HG03064 (cell line): Measurements from ENCODE around the gene OR1L6.

Source experiments
- ATAC-seq: cut with Tn5 transposase; IDR thresholded peaks from one replicate; pipeline ENCODE4 v1.9.1; 2021; ENCODE audit warnings: low read depth; ENCODE audit not compliant: unreplicated experiment

OR1L6 gene

GRCh38 chr9:122742003-122742402, at the start of gene OR1L6:
TSS of gene OR1L6 (plus strand) at chr9:122742303. CDS start at chr9:122749848, 7,545 bp downstream.
- no peak for ATAC-seq

DNA sequence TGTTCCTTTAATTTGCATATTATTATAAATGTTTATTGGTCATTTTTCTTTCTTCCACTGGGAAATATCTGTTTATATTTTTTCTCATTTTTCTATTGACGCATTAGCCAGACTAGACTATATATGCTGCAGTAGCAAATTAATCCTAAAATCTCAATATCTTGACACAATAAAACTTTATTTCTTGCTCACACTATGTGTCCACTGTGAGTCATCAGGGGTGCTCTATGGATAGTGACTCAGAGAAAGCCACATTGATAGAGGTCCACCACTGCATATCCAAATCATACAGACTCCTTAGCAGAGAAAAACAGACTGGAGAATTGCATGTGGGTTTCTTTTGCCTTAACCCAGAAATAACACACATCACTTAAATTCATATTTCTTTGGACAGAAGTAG, 46.4 kb upstream of the OR1L6 start:
- ATAC-seq: no peak

DNA sequence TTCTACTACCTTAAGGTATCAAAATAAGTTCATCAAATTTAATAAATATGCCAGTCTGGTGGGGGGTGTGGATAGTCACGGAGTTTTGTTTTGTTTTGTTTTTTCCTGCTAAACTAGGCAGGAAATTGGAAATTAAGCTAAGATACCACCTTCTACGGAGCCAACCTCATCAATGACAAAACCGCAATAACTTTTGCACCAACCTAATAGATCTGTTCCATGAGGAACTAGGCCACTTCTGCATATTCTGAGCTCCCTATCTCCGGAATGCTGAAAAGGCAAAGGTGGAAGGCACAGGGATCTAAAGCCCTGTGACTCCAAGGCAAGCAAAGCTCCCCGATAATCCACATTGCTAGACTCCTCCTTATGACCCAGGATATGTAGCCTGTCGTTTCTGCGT, 24.1 kb upstream of the OR1L6 start:
- no peak for ATAC-seq

- ATAC-seq: no peak
Measured at GRCh38 chr9:122719218-122719617, 22.9 kb upstream of the OR1L6 start.

GRCh38 chr9:122723690-122724089, 18.4 kb upstream of the OR1L6 start, which contains the start of gene OR1L4:
TSS of gene OR1L4 (plus strand) at chr9:122723990. CDS start at chr9:122723990, 0 bp downstream.
- ATAC-seq: no peak

- no peak for ATAC-seq
Measured at GRCh38 chr9:122754825-122755224, 12.7 kb downstream of the OR1L6 start.

GRCh38 chr9:122767817-122768216, 25.7 kb downstream of the OR1L6 start:
- ATAC-seq: no peak

DNA sequence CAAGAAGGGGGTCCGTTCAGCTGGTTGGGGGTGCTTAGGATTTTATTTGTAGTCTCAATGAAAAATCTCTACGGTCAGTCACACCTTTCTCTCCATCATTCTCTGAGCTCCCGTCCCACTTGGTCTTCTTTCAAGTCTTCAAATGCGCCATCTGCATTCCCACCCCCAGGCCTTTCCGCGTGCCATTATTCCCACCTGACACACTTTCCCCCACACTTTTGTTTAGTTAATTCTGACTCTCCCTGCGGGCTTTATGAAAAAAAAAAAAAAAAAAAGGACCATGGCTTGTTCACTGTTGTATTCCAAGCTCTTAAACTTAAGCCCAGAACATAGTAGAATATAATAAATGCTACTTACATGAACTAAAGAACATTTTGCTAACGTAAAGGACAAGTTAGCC, 34.9 kb downstream of the OR1L6 start:
- ATAC-seq: no peak

- no peak for ATAC-seq
Measured at GRCh38 chr9:122777935-122778627, 36.0 kb downstream of the OR1L6 start.

GRCh38 chr9:122779181-122779580, 37.1 kb downstream of the OR1L6 start:
- ATAC-seq: no peak

- ATAC-seq: no peak
Measured at GRCh38 chr9:122780026-122780425, 37.9 kb downstream of the OR1L6 start.

DNA sequence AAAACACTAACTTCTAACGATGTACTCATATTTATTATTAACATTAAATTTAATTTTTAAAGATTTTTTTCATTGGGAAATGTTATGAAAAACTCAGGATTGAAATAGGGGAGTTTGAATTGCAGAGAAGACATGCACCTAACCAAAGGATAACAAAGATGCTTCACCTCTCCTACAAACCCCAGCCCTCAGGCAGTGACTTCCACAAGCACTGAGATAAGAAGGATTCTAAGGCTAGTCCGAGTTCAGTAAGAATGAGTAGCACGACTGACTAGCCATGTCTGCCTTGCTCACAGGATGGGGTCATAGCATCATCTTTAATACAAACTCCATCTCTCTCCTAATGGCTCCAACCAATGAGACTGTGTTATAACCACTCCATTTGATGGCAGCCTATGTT, 39.6 kb downstream of the OR1L6 start:
- ATAC-seq: no peak

DNA sequence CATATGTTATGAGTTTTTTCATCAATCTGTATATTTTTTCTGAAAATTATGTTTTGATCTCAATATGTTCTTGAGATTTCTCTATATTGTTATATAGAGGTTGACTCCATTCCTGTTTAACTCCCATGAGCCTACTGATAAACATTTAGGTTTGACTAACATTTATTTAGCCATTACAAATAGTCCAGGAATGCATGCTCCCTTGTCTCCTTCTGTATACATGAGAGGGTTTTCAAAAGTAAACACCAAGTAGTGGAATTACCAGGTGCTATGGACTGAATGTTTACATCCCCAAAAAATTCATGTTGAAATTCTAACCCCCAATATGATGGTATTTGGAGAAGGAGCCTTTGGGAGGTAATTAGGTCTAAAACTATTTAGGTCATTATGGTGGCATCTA, 43.2 kb downstream of the OR1L6 start:
- ATAC-seq: no peak

DNA sequence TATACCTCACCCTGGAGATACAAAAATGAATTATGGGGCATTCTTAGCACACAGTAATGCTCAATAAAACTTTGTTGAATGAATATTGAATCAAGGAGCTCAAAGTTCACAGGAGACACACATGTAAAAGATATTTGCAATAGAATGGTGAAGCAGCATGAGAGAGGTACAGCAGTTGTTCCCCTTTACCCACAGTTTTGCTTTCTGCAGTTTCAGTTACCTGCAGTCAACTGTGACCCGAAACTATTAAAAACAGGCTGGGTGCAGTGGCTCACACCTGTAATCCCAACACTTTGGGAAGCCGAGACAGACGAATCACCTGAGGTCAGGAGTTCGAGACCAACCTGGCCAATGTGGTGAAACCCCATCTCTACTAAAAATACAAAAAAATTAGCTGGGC, 44.2 kb downstream of the OR1L6 start:
- ATAC-seq: no peak

GRCh38 chr9:122788831-122789230, 46.7 kb downstream of the OR1L6 start, which contains the start of gene OR5C1:
TSS of gene OR5C1 (plus strand) at chr9:122788933. CDS start at chr9:122788933, 0 bp downstream.
- no peak for ATAC-seq

DNA sequence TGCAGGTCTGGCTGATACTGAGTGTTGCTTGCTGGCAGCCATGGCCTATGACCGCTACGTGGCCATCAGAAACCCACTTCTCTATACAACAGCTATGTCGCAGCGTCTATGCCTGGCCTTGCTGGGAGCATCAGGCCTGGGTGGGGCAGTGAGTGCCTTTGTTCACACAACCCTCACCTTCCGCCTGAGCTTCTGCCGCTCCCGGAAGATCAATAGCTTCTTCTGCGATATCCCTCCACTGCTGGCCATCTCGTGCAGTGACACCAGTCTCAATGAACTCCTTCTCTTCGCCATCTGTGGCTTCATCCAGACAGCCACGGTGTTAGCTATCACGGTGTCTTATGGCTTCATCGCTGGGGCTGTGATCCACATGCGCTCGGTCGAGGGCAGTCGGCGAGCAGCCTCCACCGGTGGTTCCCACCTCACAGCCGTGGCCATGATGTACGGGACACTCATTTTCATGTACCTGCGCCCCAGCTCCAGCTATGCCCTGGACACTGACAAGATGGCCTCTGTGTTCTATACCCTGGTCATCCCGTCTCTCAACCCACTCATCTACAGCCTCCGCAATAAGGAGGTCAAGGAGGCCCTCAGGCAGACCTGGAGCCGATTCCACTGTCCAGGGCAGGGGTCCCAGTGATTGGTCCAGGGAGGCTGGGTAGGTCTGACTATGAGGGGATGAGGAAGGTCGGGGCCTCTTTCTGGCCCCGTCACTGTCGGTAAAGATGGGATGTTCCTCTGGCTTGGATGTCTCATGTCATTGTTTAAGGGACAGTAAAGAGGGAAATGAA, 47.3 kb downstream of the OR1L6 start:
- ATAC-seq: no peak

- ATAC-seq: no peak
Measured at GRCh38 chr9:122791872-122792669, 50.0 kb downstream of the OR1L6 start.

GRCh38 chr9:122797316-122798063, 55.4 kb downstream of the OR1L6 start:
- ATAC-seq: no peak
